Measurements from ENCODE around the gene MFSD2A.

Gene MFSD2A

GRCh38 chr1:39938856-39939255 lies 16.1 kb upstream of the MFSD2A start:
- DNase-seq (ENCODE audit: insufficient read length, low spot score) = no peak
- no peak for FAIRE-seq
- TF ChIP-seq TAF1 (IDR thresholded peaks at IDR 0.05; ENCODE audit: low read depth, low read length) = no peak
- no peak for TF ChIP-seq SPI1 (IDR thresholded peaks at IDR 0.05; ENCODE audit: low read depth, low read length)
- no peak for TF ChIP-seq POLR2A (IDR thresholded peaks at IDR 0.05; ENCODE audit: low read depth, low read length)
- TF ChIP-seq POLR2AphosphoS5 (IDR thresholded peaks at IDR 0.05; ENCODE audit: low read depth, low read length) = no peak
- no peak for TF ChIP-seq POU2F2 (IDR thresholded peaks at IDR 0.05; ENCODE audit: low read depth, low read length)
- no peak for TF ChIP-seq PAX5 (IDR thresholded peaks at IDR 0.05; ENCODE audit: insufficient read depth, low read length, severe bottlenecking)

GRCh38 chr1:39940253-39940652 lies 14.7 kb upstream of the MFSD2A start:
- TF ChIP-seq POU2F2 (IDR thresholded peaks at IDR 0.05; ENCODE audit: low read depth, low read length) = no peak
- TF ChIP-seq TAF1 (IDR thresholded peaks at IDR 0.05; ENCODE audit: low read depth, low read length) = no peak
- no peak for TF ChIP-seq POLR2A (IDR thresholded peaks at IDR 0.05; ENCODE audit: low read depth, low read length)
- TF ChIP-seq POLR2AphosphoS5 (IDR thresholded peaks at IDR 0.05; ENCODE audit: low read depth, low read length) = no peak
- TF ChIP-seq PAX5 (IDR thresholded peaks at IDR 0.05; ENCODE audit: insufficient read depth, low read length, severe bottlenecking) = no peak
- TF ChIP-seq SPI1 (IDR thresholded peaks at IDR 0.05; ENCODE audit: low read depth, low read length) = no peak
- DNase-seq (ENCODE audit: insufficient read length, low spot score) (no peak), FAIRE-seq (no peak)

- DNase-seq (ENCODE audit: insufficient read length, low spot score) (no peak), FAIRE-seq (no peak)
- TF ChIP-seq PAX5 (IDR thresholded peaks at IDR 0.05; ENCODE audit: insufficient read depth, low read length, severe bottlenecking) = no peak
- no peak for TF ChIP-seq POLR2AphosphoS5 (IDR thresholded peaks at IDR 0.05; ENCODE audit: low read depth, low read length)
- TF ChIP-seq TAF1 (IDR thresholded peaks at IDR 0.05; ENCODE audit: low read depth, low read length) = no peak
Measured at GRCh38 chr1:39940980-39941871, 13.7 kb upstream of the MFSD2A start.

GRCh38 chr1:39943471-39944290 lies 11.3 kb upstream of the MFSD2A start:
- FAIRE-seq = no peak
- no peak for DNase-seq (ENCODE audit: insufficient read length, low spot score)
- TF ChIP-seq POLR2AphosphoS5 (IDR thresholded peaks at IDR 0.05; ENCODE audit: low read depth, low read length) = no peak
- no peak for TF ChIP-seq SPI1 (IDR thresholded peaks at IDR 0.05; ENCODE audit: low read depth, low read length)
- no peak for TF ChIP-seq TAF1 (IDR thresholded peaks at IDR 0.05; ENCODE audit: low read depth, low read length)
- no peak for TF ChIP-seq POLR2A (IDR thresholded peaks at IDR 0.05; ENCODE audit: low read depth, low read length)
- TF ChIP-seq POU2F2 (IDR thresholded peaks at IDR 0.05; ENCODE audit: low read depth, low read length) = no peak
- TF ChIP-seq PAX5 (IDR thresholded peaks at IDR 0.05; ENCODE audit: insufficient read depth, low read length, severe bottlenecking) = no peak

- FAIRE-seq = peak; percentile 40
- DNase-seq (ENCODE audit: insufficient read length, low spot score) = no peak
- TF ChIP-seq POU2F2 (IDR thresholded peaks at IDR 0.05; ENCODE audit: low read depth, low read length) (0 out of 2 replicates have a peak, but pooled peaks have one; percentile 42), PAX5 (IDR thresholded peaks at IDR 0.05; ENCODE audit: insufficient read depth, low read length, severe bottlenecking) (no peak), TAF1 (IDR thresholded peaks at IDR 0.05; ENCODE audit: low read depth, low read length) (no peak)
Measured at GRCh38 chr1:39944410-39945112, 10.4 kb upstream of the MFSD2A start.

- TF ChIP-seq SPI1 (IDR thresholded peaks at IDR 0.05; ENCODE audit: low read depth, low read length) (no peak), POU2F2 (IDR thresholded peaks at IDR 0.05; ENCODE audit: low read depth, low read length) (no peak), TAF1 (IDR thresholded peaks at IDR 0.05; ENCODE audit: low read depth, low read length) (no peak), POLR2AphosphoS5 (IDR thresholded peaks at IDR 0.05; ENCODE audit: low read depth, low read length) (no peak)
- FAIRE-seq = peak; percentile 82
- no peak for DNase-seq (ENCODE audit: insufficient read length, low spot score)
Measured at GRCh38 chr1:39946216-39946615, 8.7 kb upstream of the MFSD2A start.

GRCh38 chr1:39947260-39947659 lies 7.7 kb upstream of the MFSD2A start:
- no peak for DNase-seq (ENCODE audit: insufficient read length, low spot score)
- no peak for FAIRE-seq
- TF ChIP-seq TAF1 (IDR thresholded peaks at IDR 0.05; ENCODE audit: low read depth, low read length) (no peak), SPI1 (IDR thresholded peaks at IDR 0.05; ENCODE audit: low read depth, low read length) (no peak), POLR2AphosphoS5 (IDR thresholded peaks at IDR 0.05; ENCODE audit: low read depth, low read length) (no peak), PAX5 (IDR thresholded peaks at IDR 0.05; ENCODE audit: insufficient read depth, low read length, severe bottlenecking) (no peak), POLR2A (IDR thresholded peaks at IDR 0.05; ENCODE audit: low read depth, low read length) (no peak), POU2F2 (IDR thresholded peaks at IDR 0.05; ENCODE audit: low read depth, low read length) (no peak)

- FAIRE-seq (no peak), DNase-seq (ENCODE audit: insufficient read length, low spot score) (no peak)
- TF ChIP-seq SPI1 (IDR thresholded peaks at IDR 0.05; ENCODE audit: low read depth, low read length) = no peak
- TF ChIP-seq POLR2AphosphoS5 (IDR thresholded peaks at IDR 0.05; ENCODE audit: low read depth, low read length) = no peak
- no peak for TF ChIP-seq TAF1 (IDR thresholded peaks at IDR 0.05; ENCODE audit: low read depth, low read length)
- TF ChIP-seq PAX5 (IDR thresholded peaks at IDR 0.05; ENCODE audit: insufficient read depth, low read length, severe bottlenecking) = no peak
- TF ChIP-seq POU2F2 (IDR thresholded peaks at IDR 0.05; ENCODE audit: low read depth, low read length) = no peak
- no peak for TF ChIP-seq POLR2A (IDR thresholded peaks at IDR 0.05; ENCODE audit: low read depth, low read length)
Measured at GRCh38 chr1:39949891-39950290, 5.1 kb upstream of the MFSD2A start.

GRCh38 chr1:39951926-39952325 lies 3.0 kb upstream of the MFSD2A start:
- TF ChIP-seq SPI1 (IDR thresholded peaks at IDR 0.05; ENCODE audit: low read depth, low read length) (no peak), POLR2A (IDR thresholded peaks at IDR 0.05; ENCODE audit: low read depth, low read length) (no peak), POU2F2 (IDR thresholded peaks at IDR 0.05; ENCODE audit: low read depth, low read length) (no peak), PAX5 (IDR thresholded peaks at IDR 0.05; ENCODE audit: insufficient read depth, low read length, severe bottlenecking) (no peak), TAF1 (IDR thresholded peaks at IDR 0.05; ENCODE audit: low read depth, low read length) (no peak), POLR2AphosphoS5 (IDR thresholded peaks at IDR 0.05; ENCODE audit: low read depth, low read length) (no peak)
- DNase-seq (ENCODE audit: insufficient read length, low spot score) (no peak), FAIRE-seq (no peak)

Measured in GM12891 (cell line).